Transverse colon (tissue), 3 donors: Measurements from ENCODE around the gene FBLN7.

Experiments
- CTCF ChIP-seq, 5 experiments: fragments of 200-600 bp in 3 of 5; fragments of 450-650 bp in 2 of 5; sonication (generic) in 3 of 5; IDR thresholded peaks; 1 replicate in 2 of 5; 2 replicates in 3 of 5; pipeline ENCODE4 v1.5.1; 2016 to 2017; ENCODE audit warnings: antibody characterized with exemption in 5 of 5, inconsistent platforms in 3 of 5, mild to moderate bottlenecking in 2 of 5, moderate library complexity in 1 of 5
- POLR2A ChIP-seq: fragments of 450-650 bp; IDR thresholded peaks from one replicate; pipeline ENCODE4 v1.6.1; 2016; ENCODE audit warnings: antibody characterized with exemption, mild to moderate bottlenecking, moderate library complexity

GRCh38 chr2:112217854-112218253 lies 79.7 kb downstream of the FBLN7 start:
- TF ChIP-seq CTCF (IDR thresholded peaks at IDR 0.05) (no peak), POLR2A (no peak)
